Uterus (tissue), 4 donors: ENCODE results near the gene SBNO2. TPM values are rescaled to one million over a fixed set of nuclear protein-coding genes. Genes with fewer than 3 reads are reported as not detected.

Experiments used
- DNase-seq, 2 donors: peaks; one replicate each; pipeline ENCODE4 v3.0.0-alpha.2; 2019 to 2020
- H3K27ac ChIP-seq, 2 donors: fragments of 200-600 bp; sonication (generic); 1 replicate in 1 of 2; 2 replicates in 1 of 2; pipeline ENCODE4 v1.5.1; 2016 to 2018
- H3K27me3 ChIP-seq, 2 donors: fragments of 200-600 bp; sonication (generic); one replicate each; pipeline ENCODE4 v1.5.1; 2018 to 2019; ENCODE audit warnings: control low read depth in 1 of 2
- H3K36me3 ChIP-seq, 2 donors: fragments of 200-600 bp; sonication (generic); one replicate each; pipeline ENCODE4 v1.5.1; 2019; ENCODE audit warnings: control low read depth in 1 of 2
- H3K4me1 ChIP-seq, 2 donors: fragments of 200-600 bp; sonication (generic); one replicate each; pipeline ENCODE4 v1.5.1; 2018 to 2019; ENCODE audit warnings: control low read depth in 1 of 2
- H3K4me3 ChIP-seq, 2 donors: fragments of 200-600 bp; sonication (generic); 1 replicate in 1 of 2; 2 replicates in 1 of 2; pipeline ENCODE4 v1.5.1; 2018 to 2019; ENCODE audit warnings: mild to moderate bottlenecking in 1 of 2
- H3K9me3 ChIP-seq, 2 donors: fragments of 200-600 bp; sonication (generic); one replicate each; pipeline ENCODE4 v1.5.1; 2019; ENCODE audit warnings: control low read depth in 1 of 2
- CTCF ChIP-seq, 4 experiments: fragments of 200-600 bp in 2 of 4; fragments of 450-650 bp in 2 of 4; sonication (generic) in 2 of 4; IDR thresholded peaks; one replicate each; pipeline ENCODE4 v1.5.1; 2016 to 2019; ENCODE audit warnings: antibody characterized with exemption in 4 of 4, mild to moderate bottlenecking in 2 of 4, moderate library complexity in 1 of 4
- POLR2A ChIP-seq, 2 donors: fragments of 450-650 bp; IDR thresholded peaks; one replicate each; pipeline ENCODE4 v1.6.1; 2016; ENCODE audit warnings: antibody characterized with exemption in 2 of 2, mild to moderate bottlenecking in 1 of 2, moderate library complexity in 1 of 2
- intact Hi-C: fragments of 100-400 bp; cut with DNase I; formaldehyde crosslinking; loops from one replicate; pipeline ENCODE4 v1.15.1; 2023; ENCODE audit warnings: low total_unique reads
- total RNA-seq, 4 donors: library from RNA; depleted of rRNA in 3 of 4; stranded (reverse); fragments of >200 nt in 3 of 4; gene quantifications; one replicate each; pipeline versions ENCODE4 v1.1.0 to v1.2.4, GENCODE V29; 2014 to 2023
- donor health status: DM: yes; HTN: yes; CAD: no.

Gene SBNO2
- total RNA-seq, 4 donors from 2014 or later, result 4.4 to 107 (median 10.7) TPM

GRCh38 chr19:1150333-1151036, 23.6 kb downstream of the SBNO2 start:
- intact Hi-C loops, result no loop called here
- Histone ChIP-seq H3K4me1 (peaks cover 0 to 23% of the 10 kb centered on the region in 2 donors), H3K4me3 (no peak overlapping the region), H3K27ac (no peak overlapping the region), H3K27me3 (no peaks in the 10 kb centered on the region), H3K36me3 (no peaks in the 10 kb centered on the region), H3K9me3 (no peaks in the 10 kb centered on the region)
- DNase-seq, result no peak
- no peak for TF ChIP-seq POLR2A (IDR thresholded peaks at IDR 0.05)
- no peak for TF ChIP-seq CTCF (IDR thresholded peaks at IDR 0.05)

- Histone ChIP-seq H3K4me1 (peaks cover 0 to 15% of the 10 kb centered on the region in 2 donors), H3K9me3 (no peaks in the 10 kb centered on the region), H3K27me3 (no peaks in the 10 kb centered on the region), H3K27ac (no peak overlapping the region), H3K4me3 (no peak overlapping the region), H3K36me3 (no peaks in the 10 kb centered on the region)
- no peak for TF ChIP-seq POLR2A (IDR thresholded peaks at IDR 0.05)
- no peak for TF ChIP-seq CTCF (IDR thresholded peaks at IDR 0.05)
- intact Hi-C loops, result no loop called here
- DNase-seq, result no peak
Observed at GRCh38 chr19:1149259-1150045, 24.6 kb downstream of the SBNO2 start.

- H3K4me3 ChIP-seq, result no peak overlapping the region
- no peak for TF ChIP-seq POLR2A (IDR thresholded peaks at IDR 0.05)
- TF ChIP-seq CTCF (IDR thresholded peaks at IDR 0.05), result no peak
- DNase-seq, result no peak
- intact Hi-C loops, result no loop called here
- H3K36me3 ChIP-seq, result no peaks in the 10 kb centered on the region
- no peak overlapping the region for H3K27ac ChIP-seq
- H3K9me3 ChIP-seq, result no peaks in the 10 kb centered on the region
- no peaks in the 10 kb centered on the region for H3K27me3 ChIP-seq
- H3K4me1 ChIP-seq, result peaks cover 0 to 9% of the 10 kb centered on the region in 2 donors
Observed at GRCh38 chr19:1147934-1148549, 26.0 kb downstream of the SBNO2 start.

- Histone ChIP-seq H3K4me3 (no peak overlapping the region), H3K27me3 (no peaks in the 10 kb centered on the region), H3K4me1 (peaks cover 0 to 3% of the 10 kb centered on the region in 2 donors), H3K27ac (no peak overlapping the region), H3K36me3 (no peaks in the 10 kb centered on the region), H3K9me3 (no peaks in the 10 kb centered on the region)
- DNase-seq, result no peak
- intact Hi-C loops, result no loop called here
- TF ChIP-seq CTCF (IDR thresholded peaks at IDR 0.05), result no peak
- no peak for TF ChIP-seq POLR2A (IDR thresholded peaks at IDR 0.05)
Observed at GRCh38 chr19:1146858-1147780, 26.9 kb downstream of the SBNO2 start.
